ENCODE data around the gene CCDC183.

DNA sequence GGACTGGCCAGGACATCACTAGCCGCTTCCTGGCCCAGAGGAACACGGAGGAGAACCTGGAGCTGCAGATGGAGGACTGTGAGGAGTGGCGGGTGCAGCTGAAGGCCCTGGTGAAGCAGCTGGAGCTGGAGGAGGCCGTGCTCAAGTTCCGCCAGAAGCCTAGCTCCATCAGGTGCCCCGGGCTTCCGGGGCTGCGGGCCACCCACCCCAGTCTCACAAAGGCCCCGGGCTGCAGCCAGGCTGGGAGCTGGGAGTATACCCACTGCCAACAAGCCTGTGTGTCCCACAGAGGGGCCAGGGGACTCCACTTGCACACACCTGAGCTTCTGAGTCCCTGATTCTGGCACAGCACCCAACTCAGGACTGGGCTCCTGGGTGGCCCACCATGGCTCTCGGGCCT, 9.9 kb downstream of the CCDC183 start:
- TF ChIP-seq POLR2A (IDR thresholded peaks at IDR 0.05) = no peak
- TF ChIP-seq CTCF (IDR thresholded peaks at IDR 0.05) = no peak
